Stomach (tissue), 4 donors: ENCODE results near the gene ANGPTL4.

Experiments
- CTCF ChIP-seq, 7 experiments: fragments of 450-650 bp in 4 of 7; fragments of 200-600 bp in 3 of 7; sonication (generic) in 3 of 7; IDR thresholded peaks; one replicate each; pipeline ENCODE4 v1.5.1; 2016 to 2019; ENCODE audit warnings: antibody characterized with exemption in 7 of 7, control low read depth in 2 of 7, mild to moderate bottlenecking in 1 of 7
- EP300 ChIP-seq: sonication (generic); formaldehyde crosslinking; IDR thresholded peaks from one replicate; pipeline ENCODE4 v1.6.1; 2017; ENCODE audit warnings: antibody characterized with exemption
- POLR2A ChIP-seq, 4 donors: fragments of 450-650 bp; IDR thresholded peaks; one replicate each; pipeline ENCODE4 v1.6.1; 2016; ENCODE audit warnings: antibody characterized with exemption in 4 of 4, control low read depth in 2 of 4, mild to moderate bottlenecking in 1 of 4, moderate library complexity in 1 of 4
- POLR2AphosphoS5 ChIP-seq, 3 donors: sonication (generic); formaldehyde crosslinking; IDR thresholded peaks; one replicate each; pipeline ENCODE4 v1.6.1; 2016; ENCODE audit warnings: antibody characterized with exemption in 3 of 3

GRCh38 chr19:8338835-8339234 is 25.1 kb upstream of the ANGPTL4 start:
- TF ChIP-seq CTCF (IDR thresholded peaks at IDR 0.05) (no peak), POLR2A (IDR thresholded peaks at IDR 0.05) (no peak), EP300 (no peak), POLR2AphosphoS5 (IDR thresholded peaks at IDR 0.05) (no peak)
